ENCODE measurements around the gene VWA3A. TPM values are rescaled to one million over a fixed set of nuclear protein-coding genes. Genes with fewer than 3 reads are reported as not detected.

The VWA3A gene
- total and polyA plus RNA-seq, 2 of the 4 experiments (the other 2 are of a cell fraction) = not detected

- H2BK5ac ChIP-seq (ENCODE audit: low read depth, low read length, poor library complexity, severe bottlenecking) = no peak overlapping the region
- H2AK9ac ChIP-seq (replicated peaks; ENCODE audit: low read depth, low read length, poor library complexity) = no peak overlapping the region
- no peak overlapping the region for H4K8ac ChIP-seq (ENCODE audit: low read depth in 2 of 2, low read length in 2 of 2)
- no peak overlapping the region for H4K91ac ChIP-seq (ENCODE audit: insufficient read depth, low read depth, low read length)
- H4K20me1 ChIP-seq (ENCODE audit: insufficient read depth, low read length) = no peaks in the 10 kb centered on the region
- H3K4ac ChIP-seq (ENCODE audit: low read depth, low read length) = no peak overlapping the region
- WGBS, 2 experiments (ENCODE audit: extremely low coverage in 2 of 2, insufficient read length in 1 of 2) = 0% methylated on average over 1 of the region's 8 CpGs; no CpG with 5 or more reads in 1 of the 2 experiments
- TF ChIP-seq SMC3 (IDR thresholded peaks at IDR 0.05; ENCODE audit: low read depth, low read length) = peak; percentile 60
- TF ChIP-seq FOS (IDR thresholded peaks at IDR 0.05; ENCODE audit: low read depth, low read length) = no peak
- TF ChIP-seq RAD21 (IDR thresholded peaks at IDR 0.05; ENCODE audit: low read length) = peak; percentile 67
- TF ChIP-seq CTCF (conservative IDR thresholded peaks at IDR 0.05; ENCODE audit: low read depth, low read length) = peak; percentile 65
- peak; percentile 43; the same call in 1 of the 2 replicates for TF ChIP-seq BHLHE40 (IDR thresholded peaks at IDR 0.05; ENCODE audit: low read depth, low read length)
- TF ChIP-seq NFE2L2 (IDR thresholded peaks at IDR 0.05; ENCODE audit: low read depth, low read length) = no peak
- H3K23ac ChIP-seq (ENCODE audit: low read depth, low read length) = no peak overlapping the region
- H2BK120ac ChIP-seq (ENCODE audit: low read depth, low read length) = no peak overlapping the region
- BruUV-seq (replicated peaks) = no TSS peak
- peaks cover 3% of the 10 kb centered on the region for H3K27me3 ChIP-seq (ENCODE audit: control insufficient read depth, insufficient read depth, low read length)
- no peaks in the 10 kb centered on the region for H3K9me3 ChIP-seq (ENCODE audit: control insufficient read depth, insufficient read depth, low read length)
- H3K4me1 ChIP-seq (ENCODE audit: control insufficient read depth, insufficient read depth, low read length) = no peaks in the 10 kb centered on the region
- no peak overlapping the region for H3K9ac ChIP-seq (ENCODE audit: low read depth, low read length)
- H3K56ac ChIP-seq (ENCODE audit: extremely low read depth, insufficient read depth, low read length) = no peak overlapping the region
- no peak overlapping the region for H3K4me3 ChIP-seq (ENCODE audit: insufficient read depth, low read depth, low read length)
- CTCF ChIA-PET = interaction anchor here (0.6 to 3.0 kb wide), 20 partner anchors 8 to 1403 kb away, joined by 3 to 16 read pairs (median 4); partner anchors contain the start of gene MOSMO
- H2AFZ ChIP-seq (replicated peaks; ENCODE audit: low read length, poor library complexity) = peak overlapping the region; percentile 76
- intact Hi-C loops (cut with micrococcal nuclease) = loop anchor here (1.0 kb wide), 2 partner anchors 90 to 97 kb away; partner anchors contain the start of gene PDZD9
- DNase-seq (peak; percentile 44), ATAC-seq (ENCODE audit: low read depth) (peak; percentile 95)
- H2AK5ac ChIP-seq (ENCODE audit: low read depth, low read length) = no peak overlapping the region
- in situ Hi-C loops (cut with MboI; ENCODE audit: low sequenced_read_pairs) = loop anchor here (5.0 kb wide), 1 partner anchor 101 kb away; no protein-coding TSS in a partner anchor
- no peaks in the 10 kb centered on the region for H3K9me1 ChIP-seq (ENCODE audit: insufficient read depth, low read length)
- no peaks in the 10 kb centered on the region for H3K36me3 ChIP-seq (ENCODE audit: control insufficient read depth, insufficient read depth, low read length)
- no peaks in the 10 kb centered on the region for H3K79me1 ChIP-seq (ENCODE audit: low read depth in 1 of 2, low read length in 2 of 2)
- H3K14ac ChIP-seq (replicated peaks; ENCODE audit: low read depth, low read length) = no peak overlapping the region
- peak overlapping the region; percentile 78 for H3K4me2 ChIP-seq (ENCODE audit: low read depth, low read length)
- no peak overlapping the region for H4K5ac ChIP-seq (ENCODE audit: low read depth, low read length)
- no peak overlapping the region for H3K27ac ChIP-seq (ENCODE audit: insufficient read depth, low read length)
- POLR2A ChIA-PET (ENCODE audit: unreplicated experiment) = no interaction called here
- H3K18ac ChIP-seq (ENCODE audit: low read depth, low read length) = no peak overlapping the region
- H2BK20ac ChIP-seq (ENCODE audit: low read depth, low read length) = no peak overlapping the region
- H2BK15ac ChIP-seq (ENCODE audit: low read depth, low read length) = no peak overlapping the region
- dilution Hi-C loops (cut with HindIII; ENCODE audit: low sequenced_read_pairs, unreplicated experiment) = no loop called here
Measured at GRCh38 chr16:22098405-22099255, 6.3 kb downstream of the VWA3A start.

Data from IMR-90 (cell line).